Measurements from ENCODE around the gene TXNRD2.

Gene TXNRD2

GRCh38 chr22:19960491-19961200 lies 19.0 kb upstream of the TXNRD2 start:
- no peak overlapping the region for H3K4me3 ChIP-seq (ENCODE audit: low read depth, low read length)
- no peak for TF ChIP-seq CTCF (IDR thresholded peaks at IDR 0.05; ENCODE audit: low read depth, low read length)

GRCh38 chr22:19959587-19960490 lies 18.2 kb upstream of the TXNRD2 start:
- H3K4me3 ChIP-seq (ENCODE audit: low read depth, low read length) = no peak overlapping the region

GRCh38 chr22:19959043-19959586 lies 17.5 kb upstream of the TXNRD2 start:
- no peak for TF ChIP-seq CTCF (IDR thresholded peaks at IDR 0.05; ENCODE audit: low read depth, low read length)
- no peak overlapping the region for H3K4me3 ChIP-seq (ENCODE audit: low read depth, low read length)

More at GRCh38 chr22:19959587-19960490, 18.2 kb upstream of the TXNRD2 start:
- TF ChIP-seq CTCF (IDR thresholded peaks at IDR 0.05; ENCODE audit: low read depth, low read length) = no peak

GRCh38 chr22:19958083-19959042 lies 16.7 kb upstream of the TXNRD2 start:
- H3K4me3 ChIP-seq (ENCODE audit: low read depth, low read length) = no peak overlapping the region
- TF ChIP-seq CTCF (IDR thresholded peaks at IDR 0.05; ENCODE audit: low read depth, low read length) = no peak

- TF ChIP-seq CTCF (IDR thresholded peaks at IDR 0.05; ENCODE audit: low read depth, low read length) = no peak
- no peak overlapping the region for H3K4me3 ChIP-seq (ENCODE audit: low read depth, low read length)
These were observed 15.8 kb upstream of the TXNRD2 start for GRCh38 chr22:19957445-19957844.

GRCh38 chr22:19955241-19956128 lies 13.9 kb upstream of the TXNRD2 start:
- no peak overlapping the region for H3K4me3 ChIP-seq (ENCODE audit: low read depth, low read length)
- no peak for TF ChIP-seq CTCF (IDR thresholded peaks at IDR 0.05; ENCODE audit: low read depth, low read length)

All from WI38 (cell line).